ENCODE data around the gene XRCC1. TPM values are rescaled to one million over a fixed set of nuclear protein-coding genes. Genes with fewer than 3 reads are reported as not detected.

The XRCC1 gene
- total and polyA plus RNA-seq, 2 of the 8 experiments (the other 6 are each of a cell fraction or from before 2014, with no cell fraction given): 42.5 to 44.4 TPM

DNA sequence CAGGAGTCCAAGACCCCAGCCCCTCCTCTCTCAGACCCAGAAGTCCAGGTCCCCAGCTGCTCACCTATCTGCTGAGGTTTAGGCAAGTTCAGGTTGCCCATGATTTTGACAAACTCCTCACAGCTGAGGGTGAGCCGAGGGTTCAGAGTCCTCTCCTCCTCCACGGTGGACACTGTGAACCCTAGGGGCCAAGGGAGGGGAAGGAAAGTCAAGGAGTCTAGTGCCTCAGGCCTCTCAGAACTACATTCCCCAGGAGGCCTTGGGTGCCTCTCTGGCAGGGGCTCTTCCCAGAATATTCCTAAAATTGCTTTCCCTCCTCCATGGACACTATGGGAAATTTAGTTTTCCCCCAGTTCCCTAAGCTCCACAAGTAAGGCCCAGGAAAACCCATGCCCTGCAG is 67.4 kb downstream of the XRCC1 start:
- no peak overlapping the region for H3K14ac ChIP-seq (ENCODE audit: insufficient read length)
- H2AFZ ChIP-seq (ENCODE audit: low read length): no peak overlapping the region
- no peak overlapping the region for H3K4ac ChIP-seq (replicated peaks; ENCODE audit: insufficient read length, low read depth, low read length)
- no peak overlapping the region for H4K91ac ChIP-seq (replicated peaks; ENCODE audit: insufficient read length, low read length)
- ChIA-PET CTCF (ENCODE audit: partially characterized antibody) (interaction anchor here (0.9 to 4.4 kb wide), 3 partner anchors 10 to 59 kb away, joined by 3 to 25 read pairs (median 3); no protein-coding TSS in a partner anchor), POLR2A (ENCODE audit: partially characterized antibody) (no interaction called here)
- H4K5ac ChIP-seq (ENCODE audit: insufficient read length, low read depth, low read length): no peak overlapping the region
- no peaks in the 10 kb centered on the region for H3K9me3 ChIP-seq (ENCODE audit: insufficient read depth in 2 of 2, low read depth in 1 of 2, low read length in 1 of 2)
- no peaks in the 10 kb centered on the region for H3K79me2 ChIP-seq (ENCODE audit: control insufficient read depth in 1 of 2, insufficient read depth in 2 of 2, low read length in 2 of 2)
- TF ChIP-seq, protein P1, sequence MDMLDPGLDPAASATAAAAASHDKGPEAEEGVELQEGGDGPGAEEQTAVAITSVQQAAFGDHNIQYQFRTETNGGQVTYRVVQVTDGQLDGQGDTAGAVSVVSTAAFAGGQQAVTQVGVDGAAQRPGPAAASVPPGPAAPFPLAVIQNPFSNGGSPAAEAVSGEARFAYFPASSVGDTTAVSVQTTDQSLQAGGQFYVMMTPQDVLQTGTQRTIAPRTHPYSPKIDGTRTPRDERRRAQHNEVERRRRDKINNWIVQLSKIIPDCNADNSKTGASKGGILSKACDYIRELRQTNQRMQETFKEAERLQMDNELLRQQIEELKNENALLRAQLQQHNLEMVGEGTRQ (IDR thresholded peaks at IDR 0.05; ENCODE audit: low read length): no peak
- TF ChIP-seq RBBP5 (IDR thresholded peaks at IDR 0.05; ENCODE audit: borderline replicate concordance, low read depth, low read length) (no peak), YY1 (IDR thresholded peaks at IDR 0.05; ENCODE audit: low read depth, low read length) (no peak), POLR2A (IDR thresholded peaks at IDR 0.05; ENCODE audit: control extremely low read depth in 1 of 2, low read depth in 2 of 2, low read length in 2 of 2) (no peak), RFX5 (IDR thresholded peaks at IDR 0.05; ENCODE audit: borderline replicate concordance, low read depth, low read length) (no peak), CEBPB (IDR thresholded peaks at IDR 0.05; ENCODE audit: low read depth, low read length) (no peak), CBX8 (IDR thresholded peaks at IDR 0.05; ENCODE audit: borderline replicate concordance, low read depth, low read length) (no peak)
- peaks cover 0 to 2% of the 10 kb centered on the region in 2 experiments for H4K20me1 ChIP-seq (replicated peaks in 1 of 2; ENCODE audit: control insufficient read depth in 1 of 2, insufficient read depth in 2 of 2, low read length in 2 of 2)
- H3K79me1 ChIP-seq (ENCODE audit: low read depth, low read length): no peaks in the 10 kb centered on the region
- no peak for FAIRE-seq
- H2AK5ac ChIP-seq (ENCODE audit: low read depth, low read length): no peak overlapping the region
- no peak overlapping the region for H3K4me2 ChIP-seq (ENCODE audit: insufficient read depth in 1 of 2, low read depth in 2 of 2, low read length in 2 of 2)
- no peak overlapping the region for H3K4me3 ChIP-seq (ENCODE audit: extremely low read depth in 1 of 4, insufficient read depth in 2 of 4, low read depth in 3 of 4, low read length in 4 of 4)
- H2BK15ac ChIP-seq (ENCODE audit: low read length): no peak overlapping the region
- no peak overlapping the region for H3K56ac ChIP-seq (replicated peaks; ENCODE audit: insufficient read length, low read depth, low read length)
- H3K4me1 ChIP-seq (replicated peaks in 1 of 4; ENCODE audit: control insufficient read depth in 3 of 4, insufficient read depth in 4 of 4, low read length in 3 of 4): peaks cover 0 to 4% (median 0%) of the 10 kb centered on the region in 4 experiments; a peak in 1 of 7 replicates
- H3K36me3 ChIP-seq (ENCODE audit: control insufficient read depth in 2 of 4, insufficient read depth in 4 of 4, low read length in 3 of 4): peaks cover 0 to 4% (median 1%) of the 10 kb centered on the region in 4 experiments; a peak in 1 of 8 replicates
- H4K8ac ChIP-seq (ENCODE audit: extremely low read depth, insufficient read depth, low read length): no peak overlapping the region
- H3K27me3 ChIP-seq (replicated peaks in 1 of 4; ENCODE audit: control insufficient read depth in 3 of 4, extremely low read depth in 1 of 4, insufficient read depth in 3 of 4, low read length in 3 of 4): peaks cover 3 to 10% (median 10%) of the 10 kb centered on the region in 4 experiments
- 100% methylated on average over 2 of the region's 2 CpGs; no CpG with 5 or more reads in 1 of the 2 experiments for WGBS, 2 experiments (ENCODE audit: extremely low coverage in 1 of 2, insufficient coverage in 1 of 2, insufficient read length in 1 of 2, insufficient replicate concordance in 2 of 2, low coverage in 1 of 2, low lambda C conversion rate in 2 of 2, missing lambda C conversion rate in 1 of 2)
- no peak overlapping the region for H2BK20ac ChIP-seq (ENCODE audit: low read length)
- no peak overlapping the region for H3K18ac ChIP-seq (ENCODE audit: extremely low read depth, low read length)
- no peak overlapping the region for H3K9ac ChIP-seq (replicated peaks in 1 of 4; ENCODE audit: extremely low read depth in 1 of 4, low read depth in 3 of 4, low read length in 3 of 4)
- no peak overlapping the region for H3K23ac ChIP-seq (ENCODE audit: insufficient read length)
- no peak overlapping the region for H3K27ac ChIP-seq (ENCODE audit: low read depth, low read length)
- H2BK12ac ChIP-seq (ENCODE audit: low read depth, low read length): no peak overlapping the region
- peaks cover 13% of the 10 kb centered on the region; the same call in 1 of the 2 replicates for H3K23me2 ChIP-seq (ENCODE audit: low read depth, low read length)
- no peak for DNase-seq (ENCODE audit: low read depth in 1 of 2, low spot score in 2 of 2)
- no peak overlapping the region for H2BK5ac ChIP-seq (ENCODE audit: low read depth, low read length)
- H2BK120ac ChIP-seq (replicated peaks; ENCODE audit: low read depth, low read length): no peak overlapping the region
